Loucy (cell line): ENCODE results near the gene ABCF1.

ENCODE experiments used
- H2AFZ ChIP-seq: fragments of 200-600 bp; sonication (generic); 2 replicates; pipeline ENCODE4 v1.6.0; 2016; ENCODE audit warnings: antibody characterized with exemption, mild to moderate bottlenecking, low read length, moderate library complexity
- H3F3A ChIP-seq: fragments of 200-600 bp; 2 replicates; pipeline ENCODE4 v1.6.0; 2016; ENCODE audit warnings: antibody characterized with exemption, low read depth, mild to moderate bottlenecking
- H3K27me3 ChIP-seq: fragments of 200-600 bp; sonication (generic); 2 replicates; pipeline ENCODE4 v1.6.1; 2014; ENCODE audit warnings: low read length, mild to moderate bottlenecking; ENCODE audit not compliant: insufficient read depth, poor library complexity, severe bottlenecking
- H3K36me3 ChIP-seq: fragments of 200-600 bp; sonication (generic); 2 replicates; pipeline ENCODE4 v1.6.1; 2016; ENCODE audit warnings: low read length; ENCODE audit not compliant: insufficient read depth
- H3K4me1 ChIP-seq: fragments of 200-600 bp; sonication (generic); 2 replicates; pipeline ENCODE4 v1.5.1; 2014; ENCODE audit warnings: low read length, mild to moderate bottlenecking; ENCODE audit not compliant: insufficient read depth, poor library complexity, severe bottlenecking
- H3K4me2 ChIP-seq: fragments of 200-600 bp; sonication (generic); 2 replicates; pipeline ENCODE4 v1.6.0; 2014; ENCODE audit warnings: antibody characterized with exemption, low read length, low read depth, mild to moderate bottlenecking; ENCODE audit not compliant: poor library complexity, severe bottlenecking
- H3K4me3 ChIP-seq: fragments of 200-600 bp; sonication (generic); 2 replicates; pipeline ENCODE4 v1.5.1; 2014; ENCODE audit warnings: low read length, mild to moderate bottlenecking, mixed read lengths; ENCODE audit not compliant: poor library complexity, severe bottlenecking
- H3K79me2 ChIP-seq: fragments of 200-600 bp; sonication (generic); 2 replicates; pipeline ENCODE4 v1.6.1; 2014; ENCODE audit warnings: low read length; ENCODE audit not compliant: insufficient read depth
- H3K9ac ChIP-seq: fragments of 200-600 bp; sonication (generic); 2 replicates; pipeline ENCODE4 v1.6.0; 2014; ENCODE audit warnings: mild to moderate bottlenecking, low read depth, low read length, moderate library complexity; ENCODE audit not compliant: poor library complexity, severe bottlenecking
- H3K9me2 ChIP-seq: fragments of 200-600 bp; sonication (generic); replicated peaks from 2 replicates; pipeline ENCODE4 v1.6.1; 2016; ENCODE audit warnings: low read depth, low read length, mixed read lengths
- H3K9me3 ChIP-seq: fragments of 200-600 bp; sonication (generic); 2 replicates; pipeline ENCODE4 v1.6.1; 2014; ENCODE audit warnings: mild to moderate bottlenecking, antibody characterized with exemption, low read length, low read depth; ENCODE audit not compliant: insufficient read depth
- H4K20me1 ChIP-seq: fragments of 200-600 bp; sonication (generic); 2 replicates; pipeline ENCODE4 v1.6.0; 2014; ENCODE audit warnings: antibody characterized with exemption, low read length, mild to moderate bottlenecking; ENCODE audit not compliant: insufficient read depth, poor library complexity, severe bottlenecking
- EZH2phosphoT487 ChIP-seq: fragments of 200-600 bp; IDR thresholded peaks from 2 replicates; pipeline ENCODE4 v1.6.1; 2018; ENCODE audit warnings: antibody characterized with exemption, mild to moderate bottlenecking, moderate library complexity, borderline replicate concordance
- TF ChIP-seq, protein P1 (sequence below): fragments of 200-600 bp; sonication (generic); conservative IDR thresholded peaks from 2 replicates; pipeline ENCODE4 v1.5.1; 2014; ENCODE audit warnings: mild to moderate bottlenecking, antibody characterized with exemption, low read length

The ABCF1 gene

GRCh38 chr6:30583921-30584320 is 12.7 kb downstream of the ABCF1 start:
- H3K36me3 ChIP-seq = peaks cover 87% of the 10 kb centered on the region; the same call in 1 of the 2 replicates
- no peaks in the 10 kb centered on the region for H4K20me1 ChIP-seq
- H3K79me2 ChIP-seq = no peaks in the 10 kb centered on the region
- no peak overlapping the region for H3K9ac ChIP-seq
- no peaks in the 10 kb centered on the region for H3K9me2 ChIP-seq
- no peaks in the 10 kb centered on the region for H3F3A ChIP-seq
- TF ChIP-seq, protein P1, sequence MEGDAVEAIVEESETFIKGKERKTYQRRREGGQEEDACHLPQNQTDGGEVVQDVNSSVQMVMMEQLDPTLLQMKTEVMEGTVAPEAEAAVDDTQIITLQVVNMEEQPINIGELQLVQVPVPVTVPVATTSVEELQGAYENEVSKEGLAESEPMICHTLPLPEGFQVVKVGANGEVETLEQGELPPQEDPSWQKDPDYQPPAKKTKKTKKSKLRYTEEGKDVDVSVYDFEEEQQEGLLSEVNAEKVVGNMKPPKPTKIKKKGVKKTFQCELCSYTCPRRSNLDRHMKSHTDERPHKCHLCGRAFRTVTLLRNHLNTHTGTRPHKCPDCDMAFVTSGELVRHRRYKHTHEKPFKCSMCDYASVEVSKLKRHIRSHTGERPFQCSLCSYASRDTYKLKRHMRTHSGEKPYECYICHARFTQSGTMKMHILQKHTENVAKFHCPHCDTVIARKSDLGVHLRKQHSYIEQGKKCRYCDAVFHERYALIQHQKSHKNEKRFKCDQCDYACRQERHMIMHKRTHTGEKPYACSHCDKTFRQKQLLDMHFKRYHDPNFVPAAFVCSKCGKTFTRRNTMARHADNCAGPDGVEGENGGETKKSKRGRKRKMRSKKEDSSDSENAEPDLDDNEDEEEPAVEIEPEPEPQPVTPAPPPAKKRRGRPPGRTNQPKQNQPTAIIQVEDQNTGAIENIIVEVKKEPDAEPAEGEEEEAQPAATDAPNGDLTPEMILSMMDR = no peak
- TF ChIP-seq EZH2phosphoT487 = no peak
- no peak overlapping the region for H3K4me2 ChIP-seq
- no peaks in the 10 kb centered on the region for H3K27me3 ChIP-seq
- H3K4me1 ChIP-seq = no peaks in the 10 kb centered on the region
- no peak overlapping the region for H3K4me3 ChIP-seq
- no peak overlapping the region for H2AFZ ChIP-seq
- no peaks in the 10 kb centered on the region for H3K9me3 ChIP-seq

DNA sequence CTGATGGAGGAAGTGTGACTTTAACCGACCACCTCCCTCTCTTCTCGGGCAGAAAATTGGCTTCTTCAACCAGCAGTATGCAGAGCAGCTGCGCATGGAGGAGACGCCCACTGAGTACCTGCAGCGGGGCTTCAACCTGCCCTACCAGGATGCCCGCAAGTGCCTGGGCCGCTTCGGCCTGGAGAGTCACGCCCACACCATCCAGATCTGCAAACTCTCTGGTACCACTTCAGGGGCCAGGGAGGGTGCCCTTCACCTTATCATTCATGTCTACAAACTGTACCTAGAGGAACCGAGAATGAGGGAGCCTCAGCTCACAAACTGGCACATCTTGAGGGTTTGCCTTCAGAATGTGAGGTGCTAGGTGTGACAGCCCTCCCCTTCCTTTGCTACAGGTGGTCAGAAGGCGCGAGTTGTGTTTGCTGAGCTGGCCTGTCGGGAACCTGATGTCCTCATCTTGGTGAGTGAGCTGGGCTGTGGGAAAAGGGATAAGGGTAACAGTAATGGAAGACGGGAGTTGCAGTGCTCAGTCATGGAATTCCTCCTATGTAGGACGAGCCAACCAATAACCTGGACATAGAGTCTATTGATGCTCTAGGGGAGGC is 18.6 kb downstream of the ABCF1 start:
- Histone ChIP-seq H3K9me3 (no peaks in the 10 kb centered on the region), H3K27me3 (no peaks in the 10 kb centered on the region), H3K4me2 (no peak overlapping the region), H3K4me1 (no peaks in the 10 kb centered on the region), H3K9me2 (no peaks in the 10 kb centered on the region), H3K79me2 (peaks cover 4% of the 10 kb centered on the region; the same call in 1 of the 2 replicates), H3K36me3 (peaks cover 72% of the 10 kb centered on the region; the same call in 1 of the 2 replicates), H3K4me3 (no peak overlapping the region), H4K20me1 (peaks cover 13% of the 10 kb centered on the region), H3F3A (no peaks in the 10 kb centered on the region), H2AFZ (no peak overlapping the region), H3K9ac (no peak overlapping the region)
- TF ChIP-seq, protein P1 = no peak
- TF ChIP-seq EZH2phosphoT487 = no peak

DNA sequence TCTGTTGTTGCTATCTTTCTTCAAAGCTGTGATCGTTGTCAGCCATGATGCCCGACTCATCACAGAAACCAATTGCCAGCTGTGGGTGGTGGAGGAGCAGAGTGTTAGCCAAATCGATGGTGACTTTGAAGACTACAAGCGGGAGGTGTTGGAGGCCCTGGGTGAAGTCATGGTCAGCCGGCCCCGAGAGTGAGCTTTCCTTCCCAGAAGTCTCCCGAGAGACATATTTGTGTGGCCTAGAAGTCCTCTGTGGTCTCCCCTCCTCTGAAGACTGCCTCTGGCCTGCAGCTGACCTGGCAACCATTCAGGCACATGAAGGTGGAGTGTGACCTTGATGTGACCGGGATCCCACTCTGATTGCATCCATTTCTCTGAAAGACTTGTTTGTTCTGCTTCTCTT is 19.3 kb downstream of the ABCF1 start:
- Histone ChIP-seq H3K9ac (no peak overlapping the region), H3F3A (no peaks in the 10 kb centered on the region), H3K79me2 (peaks cover 4% of the 10 kb centered on the region; the same call in 1 of the 2 replicates), H3K4me3 (no peak overlapping the region), H3K4me1 (no peaks in the 10 kb centered on the region), H3K9me2 (no peaks in the 10 kb centered on the region), H3K27me3 (no peaks in the 10 kb centered on the region), H4K20me1 (peaks cover 13% of the 10 kb centered on the region), H3K9me3 (no peaks in the 10 kb centered on the region), H3K4me2 (no peak overlapping the region), H2AFZ (no peak overlapping the region), H3K36me3 (peaks cover 66% of the 10 kb centered on the region; the same call in 1 of the 2 replicates)
- TF ChIP-seq, protein P1 = no peak
- no peak for TF ChIP-seq EZH2phosphoT487
